Mucosa of stomach (tissue), 1 donor: ENCODE results near the gene NAB1.

Experiments
- H3K27me3 ChIP-seq: one replicate; pipeline ENCODE4 v1.7.0; 2013; ENCODE audit warnings: mild to moderate bottlenecking, low read length; ENCODE audit not compliant: control insufficient read depth, insufficient read depth
- H3K36me3 ChIP-seq: one replicate; pipeline ENCODE4 v1.7.0; 2013; ENCODE audit warnings: low read length; ENCODE audit not compliant: control insufficient read depth, insufficient read depth
- H3K4me1 ChIP-seq: one replicate; pipeline ENCODE4 v1.7.0; 2013; ENCODE audit warnings: mild to moderate bottlenecking, low read length; ENCODE audit not compliant: control insufficient read depth, insufficient read depth
- H3K4me3 ChIP-seq: one replicate; pipeline ENCODE4 v1.7.0; 2013; ENCODE audit warnings: low read length
- H3K9ac ChIP-seq: one replicate; pipeline ENCODE4 v1.7.0; 2013; ENCODE audit warnings: mild to moderate bottlenecking, low read length, moderate library complexity
- H3K9me3 ChIP-seq: one replicate; pipeline ENCODE4 v1.7.0; 2013; ENCODE audit warnings: mild to moderate bottlenecking, low read length, moderate library complexity; ENCODE audit not compliant: control insufficient read depth
- donor health status: Pancreatic carcinoma.

NAB1 gene

GRCh38 chr2:190679813-190680591, 31.1 kb downstream of the NAB1 start:
- no peak overlapping the region for H3K4me3 ChIP-seq
- H3K27me3 ChIP-seq = no peaks in the 10 kb centered on the region
- no peaks in the 10 kb centered on the region for H3K9me3 ChIP-seq
- H3K4me1 ChIP-seq = peaks cover 12% of the 10 kb centered on the region
- H3K36me3 ChIP-seq = no peaks in the 10 kb centered on the region
- no peak overlapping the region for H3K9ac ChIP-seq

- H3K27me3 ChIP-seq = no peaks in the 10 kb centered on the region
- no peak overlapping the region for H3K4me3 ChIP-seq
- H3K9me3 ChIP-seq = no peaks in the 10 kb centered on the region
- peaks cover 12% of the 10 kb centered on the region for H3K4me1 ChIP-seq
- no peaks in the 10 kb centered on the region for H3K36me3 ChIP-seq
- H3K9ac ChIP-seq = no peak overlapping the region
These were observed 33.3 kb downstream of the NAB1 start for GRCh38 chr2:190682168-190682567.

- Histone ChIP-seq H3K9ac (no peak overlapping the region), H3K4me3 (no peak overlapping the region), H3K36me3 (no peaks in the 10 kb centered on the region), H3K9me3 (no peaks in the 10 kb centered on the region), H3K27me3 (no peaks in the 10 kb centered on the region), H3K4me1 (peaks cover 12% of the 10 kb centered on the region)
These were observed 34.9 kb downstream of the NAB1 start for GRCh38 chr2:190683802-190684201.

- Histone ChIP-seq H3K9me3 (no peaks in the 10 kb centered on the region), H3K4me3 (no peak overlapping the region), H3K36me3 (no peaks in the 10 kb centered on the region), H3K9ac (no peak overlapping the region), H3K27me3 (no peaks in the 10 kb centered on the region), H3K4me1 (peaks cover 8% of the 10 kb centered on the region)
These were observed 36.0 kb downstream of the NAB1 start for GRCh38 chr2:190684931-190685330.

- Histone ChIP-seq H3K27me3 (no peaks in the 10 kb centered on the region), H3K9ac (no peak overlapping the region), H3K4me3 (no peak overlapping the region), H3K9me3 (no peaks in the 10 kb centered on the region), H3K36me3 (no peaks in the 10 kb centered on the region), H3K4me1 (peaks cover 4% of the 10 kb centered on the region)
These were observed 36.5 kb downstream of the NAB1 start for GRCh38 chr2:190685333-190685732.

- Histone ChIP-seq H3K9ac (no peak overlapping the region), H3K4me1 (peaks cover 11% of the 10 kb centered on the region), H3K9me3 (no peaks in the 10 kb centered on the region), H3K27me3 (no peaks in the 10 kb centered on the region), H3K36me3 (no peaks in the 10 kb centered on the region), H3K4me3 (no peak overlapping the region)
These were observed 44.8 kb downstream of the NAB1 start for GRCh38 chr2:190693533-190694232.

GRCh38 chr2:190694479-190694878, 45.6 kb downstream of the NAB1 start:
- H3K9me3 ChIP-seq = no peaks in the 10 kb centered on the region
- H3K9ac ChIP-seq = no peak overlapping the region
- no peak overlapping the region for H3K4me3 ChIP-seq
- H3K36me3 ChIP-seq = no peaks in the 10 kb centered on the region
- H3K4me1 ChIP-seq = peaks cover 11% of the 10 kb centered on the region
- H3K27me3 ChIP-seq = no peaks in the 10 kb centered on the region

- H3K4me1 ChIP-seq = peaks cover 11% of the 10 kb centered on the region
- H3K4me3 ChIP-seq = no peak overlapping the region
- no peak overlapping the region for H3K9ac ChIP-seq
- H3K36me3 ChIP-seq = no peaks in the 10 kb centered on the region
- no peaks in the 10 kb centered on the region for H3K9me3 ChIP-seq
- H3K27me3 ChIP-seq = no peaks in the 10 kb centered on the region
These were observed 46.9 kb downstream of the NAB1 start for GRCh38 chr2:190695739-190696138.

GRCh38 chr2:190696792-190697398, 48.0 kb downstream of the NAB1 start:
- Histone ChIP-seq H3K36me3 (no peaks in the 10 kb centered on the region), H3K9ac (no peak overlapping the region), H3K4me1 (peaks cover 11% of the 10 kb centered on the region), H3K9me3 (no peaks in the 10 kb centered on the region), H3K4me3 (no peak overlapping the region), H3K27me3 (no peaks in the 10 kb centered on the region)

- no peaks in the 10 kb centered on the region for H3K9me3 ChIP-seq
- H3K9ac ChIP-seq = no peak overlapping the region
- H3K36me3 ChIP-seq = no peaks in the 10 kb centered on the region
- H3K27me3 ChIP-seq = no peaks in the 10 kb centered on the region
- H3K4me3 ChIP-seq = no peak overlapping the region
- H3K4me1 ChIP-seq = peaks cover 11% of the 10 kb centered on the region
These were observed 48.5 kb downstream of the NAB1 start for GRCh38 chr2:190697421-190697820.

- no peaks in the 10 kb centered on the region for H3K9me3 ChIP-seq
- no peaks in the 10 kb centered on the region for H3K27me3 ChIP-seq
- H3K4me1 ChIP-seq = peaks cover 11% of the 10 kb centered on the region
- H3K36me3 ChIP-seq = no peaks in the 10 kb centered on the region
- H3K4me3 ChIP-seq = no peak overlapping the region
- H3K9ac ChIP-seq = no peak overlapping the region
These were observed 50.0 kb downstream of the NAB1 start for GRCh38 chr2:190698895-190699294.

GRCh38 chr2:190701586-190701985, 52.7 kb downstream of the NAB1 start:
- no peak overlapping the region for H3K4me3 ChIP-seq
- H3K9ac ChIP-seq = no peak overlapping the region
- no peaks in the 10 kb centered on the region for H3K9me3 ChIP-seq
- H3K27me3 ChIP-seq = no peaks in the 10 kb centered on the region
- H3K4me1 ChIP-seq = peaks cover 10% of the 10 kb centered on the region
- H3K36me3 ChIP-seq = no peaks in the 10 kb centered on the region
